A673 (cell line): ENCODE data around the gene NAPB.

Experiments used
- EZH2 ChIP-seq: fragments of 200-600 bp; sonication (generic); IDR thresholded peaks from 2 replicates; pipeline ENCODE4 v1.6.1; 2017; ENCODE audit warnings: borderline replicate concordance, low read depth, mild to moderate bottlenecking, mixed read lengths, antibody characterized with exemption, low read length; ENCODE audit not compliant: poor library complexity, severe bottlenecking
- TF ChIP-seq, protein P1 (sequence below): fragments of 300-800, 200-600 bp; sonication (generic); conservative IDR thresholded peaks from 2 replicates; pipeline ENCODE4 v1.5.1; 2017; ENCODE audit warnings: low read depth, mild to moderate bottlenecking, antibody characterized with exemption, low read length, moderate library complexity, mixed read lengths

DNA sequence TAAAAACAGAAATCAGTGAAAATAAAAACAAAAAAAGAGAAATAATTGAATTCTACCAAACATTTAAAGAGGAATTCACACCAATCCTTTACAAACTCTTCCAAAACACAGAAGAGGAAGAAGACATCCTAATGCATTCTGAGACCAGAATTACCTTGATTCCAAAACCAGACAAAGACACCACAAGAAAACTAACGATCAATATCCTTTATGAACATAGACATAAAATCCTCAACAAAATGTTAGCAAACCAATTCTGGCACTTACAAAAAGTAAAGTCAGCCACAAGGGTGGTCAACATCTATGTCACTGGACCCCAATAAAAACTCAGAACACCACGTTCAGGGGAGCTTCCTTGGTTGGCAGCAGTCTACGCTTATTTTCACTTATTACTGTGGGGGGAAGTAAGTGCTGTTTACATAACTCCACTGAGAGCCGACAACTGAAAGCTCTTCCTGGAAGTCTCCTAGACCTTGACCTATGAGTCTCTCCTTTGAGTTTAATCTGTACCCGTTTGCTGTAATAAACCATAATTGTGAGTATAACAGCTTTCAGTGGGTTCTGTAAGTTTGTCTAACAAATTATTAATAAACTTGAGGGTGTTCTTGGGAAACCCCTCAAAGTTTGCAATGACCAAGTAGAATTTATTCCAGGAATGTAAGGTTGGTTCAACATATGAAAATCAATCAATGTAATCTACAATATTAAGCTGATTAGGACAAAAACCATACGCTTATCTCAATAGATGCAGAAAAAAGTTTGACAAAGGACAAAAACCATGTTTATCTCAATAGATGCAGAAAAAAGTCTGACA is 34.8 kb downstream of the NAPB start:
- TF ChIP-seq, protein P1, sequence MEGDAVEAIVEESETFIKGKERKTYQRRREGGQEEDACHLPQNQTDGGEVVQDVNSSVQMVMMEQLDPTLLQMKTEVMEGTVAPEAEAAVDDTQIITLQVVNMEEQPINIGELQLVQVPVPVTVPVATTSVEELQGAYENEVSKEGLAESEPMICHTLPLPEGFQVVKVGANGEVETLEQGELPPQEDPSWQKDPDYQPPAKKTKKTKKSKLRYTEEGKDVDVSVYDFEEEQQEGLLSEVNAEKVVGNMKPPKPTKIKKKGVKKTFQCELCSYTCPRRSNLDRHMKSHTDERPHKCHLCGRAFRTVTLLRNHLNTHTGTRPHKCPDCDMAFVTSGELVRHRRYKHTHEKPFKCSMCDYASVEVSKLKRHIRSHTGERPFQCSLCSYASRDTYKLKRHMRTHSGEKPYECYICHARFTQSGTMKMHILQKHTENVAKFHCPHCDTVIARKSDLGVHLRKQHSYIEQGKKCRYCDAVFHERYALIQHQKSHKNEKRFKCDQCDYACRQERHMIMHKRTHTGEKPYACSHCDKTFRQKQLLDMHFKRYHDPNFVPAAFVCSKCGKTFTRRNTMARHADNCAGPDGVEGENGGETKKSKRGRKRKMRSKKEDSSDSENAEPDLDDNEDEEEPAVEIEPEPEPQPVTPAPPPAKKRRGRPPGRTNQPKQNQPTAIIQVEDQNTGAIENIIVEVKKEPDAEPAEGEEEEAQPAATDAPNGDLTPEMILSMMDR = no peak
- TF ChIP-seq EZH2 = no peak
